ENCODE results near the gene SHOX.
"Not testable (repeated sequence)": the region's sequence is repeated elsewhere in the genome, so short reads cannot be mapped to it uniquely, and the experiment has no call there.

SHOX gene

GRCh38 chrX:638482-639131 lies 8.0 kb downstream of the SHOX start:
- DNase-seq, result no peak

- no peak for DNase-seq
These were observed 8.6 kb downstream of the SHOX start for GRCh38 chrX:639151-639550.

- DNase-seq, result no peak
These were observed 10.1 kb downstream of the SHOX start for GRCh38 chrX:640641-641040.

GRCh38 chrX:641671-642435 lies 11.3 kb downstream of the SHOX start:
- no peak for DNase-seq

GRCh38 chrX:642436-643240 lies 12.0 kb downstream of the SHOX start:
- no peak for DNase-seq

GRCh38 chrX:643241-643595 lies 12.6 kb downstream of the SHOX start:
- DNase-seq, result no peak

- no peak for DNase-seq
These were observed 13.3 kb downstream of the SHOX start for GRCh38 chrX:643911-644303.

GRCh38 chrX:644304-645281 lies 14.0 kb downstream of the SHOX start:
- DNase-seq, result no peak

- no peak for DNase-seq
These were observed 15.6 kb downstream of the SHOX start for GRCh38 chrX:646228-646495.

GRCh38 chrX:646796-647195 lies 16.2 kb downstream of the SHOX start:
- no peak for DNase-seq

- DNase-seq, result no peak
These were observed 18.6 kb downstream of the SHOX start for GRCh38 chrX:649166-649565.

GRCh38 chrX:650324-650723 lies 19.7 kb downstream of the SHOX start:
- DNase-seq, result no peak

- no peak for DNase-seq
These were observed 20.2 kb downstream of the SHOX start for GRCh38 chrX:650811-651210.

- DNase-seq, result not testable (repeated sequence)
These were observed 21.3 kb downstream of the SHOX start for GRCh38 chrX:651922-652321.

GRCh38 chrX:652341-652741 lies 21.8 kb downstream of the SHOX start:
- no peak for DNase-seq

GRCh38 chrX:653306-653705 lies 22.7 kb downstream of the SHOX start:
- DNase-seq, result no peak

- no peak for DNase-seq
These were observed 30.6 kb downstream of the SHOX start for GRCh38 chrX:661154-661553.

GRCh38 chrX:662126-662525 lies 31.5 kb downstream of the SHOX start:
- DNase-seq, result no peak

GRCh38 chrX:663841-664240 lies 33.2 kb downstream of the SHOX start:
- no peak for DNase-seq

GRCh38 chrX:666762-667720 lies 36.5 kb downstream of the SHOX start:
- no peak for DNase-seq

- no peak for DNase-seq
These were observed 40.1 kb downstream of the SHOX start for GRCh38 chrX:670645-671044.

- no peak for DNase-seq
These were observed 42.3 kb downstream of the SHOX start for GRCh38 chrX:672931-673330.
